OCI-LY3 (cell line): ENCODE data around the gene NUP210.

ENCODE experiments used
- EZH2phosphoT487 ChIP-seq: fragments of 200-600 bp; shearing (Covaris generic); IDR thresholded peaks from 2 replicates; pipeline ENCODE4 v1.6.1; 2018; ENCODE audit warnings: antibody characterized with exemption, mixed run types, low read depth
- TF ChIP-seq, protein P1 (sequence below): fragments of 200-600, 300-600 bp; sonication (generic); IDR thresholded peaks from 2 replicates; pipeline ENCODE4 v1.5.1; 2014; ENCODE audit warnings: antibody characterized with exemption, low read length, low read depth

DNA sequence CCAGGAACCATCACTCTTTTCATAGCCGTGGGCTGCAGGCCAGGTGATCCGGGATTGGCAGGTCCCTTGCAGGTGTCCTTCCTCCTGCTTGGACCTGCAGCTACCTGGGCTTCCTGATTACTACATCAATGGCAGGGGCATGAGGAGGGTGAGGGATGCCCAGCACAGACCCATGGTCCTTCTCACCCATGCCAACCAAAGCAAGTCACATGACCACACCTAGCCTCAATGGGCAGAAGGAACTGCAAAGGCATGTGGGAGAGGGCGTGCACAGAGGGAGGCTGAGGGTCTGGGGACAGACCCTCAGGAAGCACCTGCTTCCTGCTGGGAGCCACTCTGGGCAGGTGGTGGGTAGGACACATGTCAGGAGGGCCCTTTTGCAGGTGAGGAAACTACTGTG, 105.2 kb downstream of the NUP210 start:
- TF ChIP-seq, protein P1, sequence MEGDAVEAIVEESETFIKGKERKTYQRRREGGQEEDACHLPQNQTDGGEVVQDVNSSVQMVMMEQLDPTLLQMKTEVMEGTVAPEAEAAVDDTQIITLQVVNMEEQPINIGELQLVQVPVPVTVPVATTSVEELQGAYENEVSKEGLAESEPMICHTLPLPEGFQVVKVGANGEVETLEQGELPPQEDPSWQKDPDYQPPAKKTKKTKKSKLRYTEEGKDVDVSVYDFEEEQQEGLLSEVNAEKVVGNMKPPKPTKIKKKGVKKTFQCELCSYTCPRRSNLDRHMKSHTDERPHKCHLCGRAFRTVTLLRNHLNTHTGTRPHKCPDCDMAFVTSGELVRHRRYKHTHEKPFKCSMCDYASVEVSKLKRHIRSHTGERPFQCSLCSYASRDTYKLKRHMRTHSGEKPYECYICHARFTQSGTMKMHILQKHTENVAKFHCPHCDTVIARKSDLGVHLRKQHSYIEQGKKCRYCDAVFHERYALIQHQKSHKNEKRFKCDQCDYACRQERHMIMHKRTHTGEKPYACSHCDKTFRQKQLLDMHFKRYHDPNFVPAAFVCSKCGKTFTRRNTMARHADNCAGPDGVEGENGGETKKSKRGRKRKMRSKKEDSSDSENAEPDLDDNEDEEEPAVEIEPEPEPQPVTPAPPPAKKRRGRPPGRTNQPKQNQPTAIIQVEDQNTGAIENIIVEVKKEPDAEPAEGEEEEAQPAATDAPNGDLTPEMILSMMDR = no peak
- TF ChIP-seq EZH2phosphoT487 = no peak
